ENCODE results near the gene TBC1D2B. TPM values are rescaled to one million over a fixed set of nuclear protein-coding genes. Genes with fewer than 3 reads are reported as not detected.

TBC1D2B gene
- total RNA-seq, 1 donor, result 52.2 TPM

- no peak overlapping the region for H3K4me3 ChIP-seq (ENCODE audit: low read depth, low read length)
- no peak for TF ChIP-seq CTCF (IDR thresholded peaks at IDR 0.05; ENCODE audit: insufficient read depth, low read depth, low read length)
- no peak for DNase-seq (ENCODE audit: low read depth)
Observed at GRCh38 chr15:78051596-78051995, 25.9 kb downstream of the TBC1D2B start.

DNA sequence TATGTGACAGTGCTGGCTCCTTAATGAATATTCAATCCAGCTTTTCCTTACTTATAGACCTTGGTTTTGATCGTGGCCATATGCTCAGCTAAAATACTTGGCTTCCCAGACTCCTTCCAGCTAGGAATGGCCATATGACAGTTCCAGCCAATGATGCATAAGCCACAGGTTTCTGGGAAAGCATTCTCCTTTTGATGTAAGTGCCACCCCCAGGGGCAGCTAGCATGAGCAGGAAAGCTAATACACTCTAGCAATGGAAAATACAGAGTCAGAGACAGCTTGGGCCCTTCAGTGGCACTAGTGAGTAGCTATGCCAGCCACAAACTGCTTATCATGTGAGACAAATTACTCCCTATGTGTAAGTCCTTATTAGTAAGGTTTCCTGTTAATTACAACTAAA, 26.7 kb downstream of the TBC1D2B start:
- DNase-seq (ENCODE audit: low read depth), result no peak
- H3K4me3 ChIP-seq (ENCODE audit: low read depth, low read length), result no peak overlapping the region
- no peak for TF ChIP-seq CTCF (IDR thresholded peaks at IDR 0.05; ENCODE audit: insufficient read depth, low read depth, low read length)

DNA sequence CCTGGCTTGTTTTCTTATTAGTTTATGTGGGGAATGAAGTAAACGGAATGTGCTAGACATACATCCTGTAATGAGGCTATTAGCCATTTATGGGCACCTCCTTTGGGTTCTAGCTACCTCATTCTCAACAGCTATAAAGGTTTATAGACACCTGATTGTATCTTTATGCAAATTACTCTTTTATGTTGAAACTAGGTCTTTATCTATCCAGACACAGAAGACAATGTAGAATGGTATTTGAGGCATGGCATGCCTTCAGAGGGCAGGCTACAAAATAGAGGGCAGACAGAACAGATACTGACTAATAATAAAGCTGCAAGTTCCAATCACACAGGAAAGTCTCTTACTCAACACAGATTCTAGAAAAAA, 27.1 kb downstream of the TBC1D2B start:
- no peak for DNase-seq (ENCODE audit: low read depth)
- H3K4me3 ChIP-seq (ENCODE audit: low read depth, low read length), result no peak overlapping the region
- no peak for TF ChIP-seq CTCF (IDR thresholded peaks at IDR 0.05; ENCODE audit: insufficient read depth, low read depth, low read length)

GRCh38 chr15:78049691-78050440, 27.6 kb downstream of the TBC1D2B start:
- peak; percentile 79 for DNase-seq (ENCODE audit: low read depth)
- no peak for TF ChIP-seq CTCF (IDR thresholded peaks at IDR 0.05; ENCODE audit: insufficient read depth, low read depth, low read length)
- no peak overlapping the region for H3K4me3 ChIP-seq (ENCODE audit: low read depth, low read length)

DNA sequence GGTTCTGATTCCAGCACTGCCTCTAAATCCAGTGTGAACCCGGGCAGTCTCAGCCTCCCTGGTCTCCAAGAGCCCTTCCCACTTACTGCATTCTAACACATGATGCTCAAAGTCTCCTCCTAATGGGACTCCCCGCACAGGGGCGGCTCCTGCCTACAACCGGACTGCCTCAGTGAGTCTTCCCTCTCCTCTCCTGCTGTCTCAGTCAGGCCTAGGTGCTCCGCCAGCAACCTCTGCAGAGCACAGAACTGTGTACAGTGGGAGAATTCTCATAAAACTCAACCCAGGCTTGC, 28.9 kb downstream of the TBC1D2B start:
- no peak overlapping the region for H3K4me3 ChIP-seq (ENCODE audit: low read depth, low read length)
- no peak for TF ChIP-seq CTCF (IDR thresholded peaks at IDR 0.05; ENCODE audit: insufficient read depth, low read depth, low read length)
- no peak for DNase-seq (ENCODE audit: low read depth)

DNA sequence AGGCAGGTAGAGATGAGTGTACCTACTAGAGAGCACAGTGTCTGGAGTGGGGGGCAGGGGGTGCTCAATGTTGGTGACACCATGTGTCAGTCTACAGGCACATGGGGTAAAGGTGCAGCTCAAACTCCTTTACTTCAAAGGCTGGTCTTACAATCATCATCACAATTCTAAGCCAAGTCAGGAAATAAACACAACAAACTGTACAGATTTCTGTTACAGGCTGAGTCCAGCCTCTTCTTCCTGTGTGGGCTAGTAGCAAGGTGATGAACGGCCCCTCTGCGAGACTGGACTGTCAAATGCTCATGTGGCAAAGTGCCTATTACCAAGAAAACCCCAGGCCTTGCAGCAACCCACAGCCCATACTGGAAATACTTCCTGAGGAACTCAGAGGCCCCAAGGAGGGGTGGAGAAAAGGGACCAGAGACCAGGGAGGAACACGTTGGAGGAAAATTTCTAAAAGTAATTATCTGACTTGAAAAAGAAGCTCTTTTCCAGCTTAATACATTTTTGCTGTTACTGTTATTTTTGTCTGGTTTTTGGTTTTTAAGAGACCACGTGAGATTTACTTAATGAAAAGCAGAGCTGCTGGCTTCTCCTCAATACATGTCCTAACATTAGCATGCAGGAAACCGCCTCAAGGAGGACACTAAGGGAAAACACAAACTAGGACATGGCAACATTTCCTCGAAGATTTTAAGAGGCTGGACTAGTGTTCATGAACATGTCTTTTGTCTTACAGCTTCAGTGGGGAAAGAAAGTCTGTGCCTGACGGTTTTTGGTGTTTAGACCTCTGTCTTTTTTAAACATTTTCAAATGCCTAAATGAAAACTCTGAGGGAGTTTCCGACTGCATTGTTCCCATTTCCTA, 29.5 kb downstream of the TBC1D2B start:
- H3K4me3 ChIP-seq (ENCODE audit: low read depth, low read length), result no peak overlapping the region

More for the DNA sequence above, 29.5 kb downstream of the TBC1D2B start:
- TF ChIP-seq CTCF (IDR thresholded peaks at IDR 0.05; ENCODE audit: insufficient read depth, low read depth, low read length), result no peak
- DNase-seq (ENCODE audit: low read depth), result peak; percentile 84
